ENCODE measurements around the gene PPP6R3. TPM values are rescaled to one million over a fixed set of nuclear protein-coding genes. Genes with fewer than 3 reads are reported as not detected.
A peak's percentile ranks its signal among the peaks of the same experiment; 100 is the strongest.
"Not testable (repeated sequence)": the region's sequence is repeated elsewhere in the genome, so short reads cannot be mapped to it uniquely, and the experiment has no call there.

Gene PPP6R3
- total and polyA plus RNA-seq, 9 donors = 44.3 to 80.9 (median 52.2) TPM

DNA sequence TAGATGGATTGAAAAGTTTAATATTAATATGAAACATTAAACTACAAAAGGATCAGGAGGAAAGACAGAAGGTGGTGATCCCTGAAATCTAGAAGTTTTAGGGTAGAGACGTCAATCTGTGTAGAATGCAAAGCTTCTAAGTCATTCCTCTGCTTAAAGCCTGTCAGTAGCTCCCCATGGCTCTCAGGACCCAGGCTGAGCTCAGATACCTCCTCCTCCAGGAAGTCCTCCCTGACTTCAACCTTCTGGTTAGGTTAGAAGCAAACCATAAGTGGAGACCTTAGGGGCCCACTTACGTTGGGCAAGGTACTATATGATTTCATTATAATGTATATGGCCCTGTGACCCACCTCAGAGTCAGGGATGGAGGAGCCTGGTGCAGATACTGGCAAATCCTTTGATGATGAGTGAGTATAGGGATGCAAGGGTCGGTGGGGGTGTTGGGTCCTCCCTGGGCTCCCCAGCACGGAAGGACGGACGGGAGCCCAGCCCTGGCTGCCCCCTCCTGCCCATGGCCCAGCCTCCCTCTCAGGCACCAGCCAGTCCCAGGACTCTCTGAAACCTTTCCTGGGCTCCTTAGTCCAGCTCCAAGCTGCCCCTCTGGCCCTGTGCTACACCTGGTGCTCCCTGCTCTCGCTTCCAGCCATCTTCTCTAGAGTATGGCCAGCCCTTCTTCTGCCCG is 3.2 kb upstream of the PPP6R3 start:
- no peak overlapping the region for H3K27ac ChIP-seq (ENCODE audit: low read length)

DNA sequence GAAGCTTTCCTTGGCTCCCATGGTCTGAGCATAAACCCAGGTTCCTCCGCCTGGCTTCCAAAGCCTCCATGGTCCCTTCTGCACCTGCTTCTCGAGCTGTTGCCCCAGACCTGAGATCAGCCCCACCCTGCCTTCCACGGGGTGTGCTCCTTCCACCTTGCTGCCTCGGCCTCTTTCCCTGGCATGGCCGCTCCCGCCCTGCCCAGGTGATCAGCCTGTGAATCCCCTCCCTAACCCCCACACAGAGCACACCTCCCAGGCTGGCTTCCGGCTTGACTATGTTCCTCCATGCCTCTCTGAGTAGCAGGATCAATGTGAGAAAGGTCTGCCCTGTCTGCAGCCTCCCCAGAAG is 2.7 kb upstream of the PPP6R3 start:
- Histone ChIP-seq H3K4me1 (ENCODE audit: control insufficient read depth, insufficient read depth, low read length) (peaks cover 16% of the 10 kb centered on the region), H3K4me3 (ENCODE audit: low read length) (no peak overlapping the region), H3K27ac (ENCODE audit: low read length) (no peak overlapping the region), H3K36me3 (ENCODE audit: control insufficient read depth, insufficient read depth, low read length) (no peaks in the 10 kb centered on the region), H3K9me3 (replicated peaks; ENCODE audit: control insufficient read depth, low read depth, low read length) (no peaks in the 10 kb centered on the region), H3K27me3 (ENCODE audit: control insufficient read depth, insufficient read depth, low read length) (no peaks in the 10 kb centered on the region)
- WGBS (ENCODE audit: insufficient coverage) = 94% methylated on average over 2 of the region's 7 CpGs
- DNase-seq = no peak

More for the DNA sequence above, 3.2 kb upstream of the PPP6R3 start:
- H3K4me3 ChIP-seq (ENCODE audit: low read length) = no peak overlapping the region
- no peaks in the 10 kb centered on the region for H3K27me3 ChIP-seq (ENCODE audit: control insufficient read depth, insufficient read depth, low read length)
- H3K36me3 ChIP-seq (ENCODE audit: control insufficient read depth, insufficient read depth, low read length) = no peaks in the 10 kb centered on the region
- 57% methylated on average over 5 of the region's 8 CpGs for WGBS (ENCODE audit: insufficient coverage)
- no peak for DNase-seq
- H3K4me1 ChIP-seq (ENCODE audit: control insufficient read depth, insufficient read depth, low read length) = peaks cover 13% of the 10 kb centered on the region
- no peaks in the 10 kb centered on the region for H3K9me3 ChIP-seq (replicated peaks; ENCODE audit: control insufficient read depth, low read depth, low read length)

DNA sequence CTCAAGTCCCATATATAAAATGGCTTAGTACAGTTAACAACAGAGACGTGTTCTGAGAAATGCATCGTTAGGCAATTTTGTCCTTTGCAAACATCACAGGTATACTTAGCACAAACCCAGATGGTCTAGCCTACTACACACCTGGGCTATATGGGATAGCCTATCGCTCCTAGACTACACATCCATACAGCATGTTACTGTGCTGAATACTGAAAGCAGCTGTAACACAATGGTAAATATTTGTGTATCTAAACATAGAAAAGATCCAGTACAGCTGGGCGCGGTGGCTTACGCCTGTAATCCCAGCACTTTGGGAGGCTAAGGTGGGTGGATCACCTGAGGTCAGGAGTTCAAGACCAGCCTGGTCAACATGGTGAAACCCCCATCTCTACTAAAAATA is 2.2 kb upstream of the PPP6R3 start:
- H3K4me1 ChIP-seq (ENCODE audit: control insufficient read depth, insufficient read depth, low read length) = peaks cover 21% of the 10 kb centered on the region
- no CpG with 5 or more reads among the region's 6 CpGs for WGBS (ENCODE audit: insufficient coverage)
- not testable (repeated sequence) for H3K36me3 ChIP-seq (ENCODE audit: control insufficient read depth, insufficient read depth, low read length); H3K9me3 ChIP-seq (replicated peaks; ENCODE audit: control insufficient read depth, low read depth, low read length); DNase-seq; H3K4me3 ChIP-seq (ENCODE audit: low read length); H3K27me3 ChIP-seq (ENCODE audit: control insufficient read depth, insufficient read depth, low read length); H3K27ac ChIP-seq (ENCODE audit: low read length)

DNA sequence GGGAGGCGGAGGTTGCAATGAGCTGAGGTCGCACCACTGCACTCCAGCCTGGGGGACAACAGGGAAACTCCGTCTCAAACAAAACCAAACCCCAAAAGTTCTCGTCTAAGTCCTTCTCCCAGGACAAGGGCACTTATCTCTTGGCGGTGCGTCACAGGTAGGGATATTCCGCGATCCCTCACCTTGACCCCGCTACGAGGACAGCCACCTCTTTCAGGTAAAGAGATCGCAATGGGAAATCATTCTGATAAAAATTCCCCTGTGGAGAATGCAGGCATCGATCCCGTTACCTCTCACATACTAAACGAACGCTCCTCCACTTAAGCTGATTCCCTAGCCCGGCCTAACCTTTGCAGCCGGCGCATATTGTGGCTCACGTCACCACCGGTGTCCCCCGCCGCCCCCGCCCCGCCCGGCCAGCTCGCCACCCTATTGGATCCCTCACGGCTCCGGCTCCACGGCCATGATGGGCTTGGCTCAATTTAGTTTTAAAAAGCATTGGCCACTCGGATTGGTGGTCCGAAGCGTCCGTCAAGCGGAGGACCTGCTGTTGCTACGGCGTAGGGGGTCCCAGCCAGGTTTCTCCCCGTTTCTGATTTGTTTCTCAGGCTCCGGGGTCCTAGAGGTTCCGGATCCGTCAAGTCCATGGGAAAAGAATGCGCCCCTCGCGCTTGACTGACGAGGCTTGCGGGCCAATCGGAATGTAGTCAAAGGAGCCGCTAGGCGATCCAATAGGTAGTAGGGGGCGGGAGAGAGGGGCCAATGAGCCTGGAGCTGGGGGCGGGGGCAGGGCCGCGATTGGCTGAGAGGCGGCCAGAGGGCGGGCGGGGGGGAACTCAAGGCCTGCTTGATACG is 439 bp upstream of the PPP6R3 start:
- H3K36me3 ChIP-seq (ENCODE audit: control insufficient read depth, insufficient read depth, low read length) = no peaks in the 10 kb centered on the region
- H3K27ac ChIP-seq (ENCODE audit: low read length) = peak overlapping the region; percentile 97
- DNase-seq = peak; percentile 100
- H3K4me3 ChIP-seq (ENCODE audit: low read length) = peak overlapping the region; percentile 86
- under 1% methylated on average over 48 of the region's 56 CpGs for WGBS (ENCODE audit: insufficient coverage)
- no peaks in the 10 kb centered on the region for H3K27me3 ChIP-seq (ENCODE audit: control insufficient read depth, insufficient read depth, low read length)
- H3K4me1 ChIP-seq (ENCODE audit: control insufficient read depth, insufficient read depth, low read length) = peaks cover 25% of the 10 kb centered on the region
- H3K9me3 ChIP-seq (replicated peaks; ENCODE audit: control insufficient read depth, low read depth, low read length) = no peaks in the 10 kb centered on the region

DNA sequence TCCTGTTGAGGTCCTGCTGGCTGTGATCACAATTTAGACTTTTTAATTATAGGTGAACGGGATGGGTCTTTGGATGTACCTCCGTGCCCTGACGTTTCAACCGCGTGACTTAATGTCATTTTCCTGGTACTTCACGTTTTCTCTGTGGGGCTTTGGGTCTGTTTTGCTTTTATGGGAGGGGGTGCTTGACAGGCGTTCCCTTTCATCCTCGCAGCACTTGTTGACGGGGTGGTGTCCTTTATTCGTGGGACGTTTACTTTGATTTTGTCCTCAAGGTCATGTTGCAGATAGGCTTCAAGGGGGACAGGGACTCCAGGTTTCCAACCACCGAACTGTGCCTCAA is 994 bp downstream of the PPP6R3 start:
- H3K27me3 ChIP-seq (ENCODE audit: control insufficient read depth, insufficient read depth, low read length) = no peaks in the 10 kb centered on the region
- DNase-seq = no peak
- H3K9me3 ChIP-seq (replicated peaks; ENCODE audit: control insufficient read depth, low read depth, low read length) = no peaks in the 10 kb centered on the region
- H3K27ac ChIP-seq (ENCODE audit: low read length) = peak overlapping the region; percentile 42
- no peaks in the 10 kb centered on the region for H3K36me3 ChIP-seq (ENCODE audit: control insufficient read depth, insufficient read depth, low read length)
- H3K4me1 ChIP-seq (ENCODE audit: control insufficient read depth, insufficient read depth, low read length) = peaks cover 25% of the 10 kb centered on the region
- WGBS (ENCODE audit: insufficient coverage) = 3% methylated on average over 6 of the region's 12 CpGs
- peak overlapping the region; percentile 86 for H3K4me3 ChIP-seq (ENCODE audit: low read length)

DNA sequence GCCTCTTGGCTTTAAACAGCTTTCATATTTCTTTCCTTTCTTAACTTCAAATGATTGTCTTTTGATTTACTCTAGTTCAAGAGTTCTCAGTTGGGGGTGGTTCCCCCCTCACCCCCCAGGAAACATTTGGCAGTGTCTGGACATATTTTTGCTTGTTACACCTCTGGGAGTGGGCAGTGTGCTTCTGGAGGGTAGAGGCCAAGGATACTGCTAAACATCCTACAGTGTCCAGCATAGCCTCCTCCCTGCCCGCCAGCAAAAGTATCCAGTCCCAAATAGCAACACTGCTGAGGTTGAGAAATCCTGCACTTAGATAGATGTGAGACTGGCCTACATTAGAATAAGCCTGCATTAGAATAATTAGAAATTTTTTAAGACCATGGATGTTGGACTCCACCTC is 3.2 kb downstream of the PPP6R3 start:
- WGBS (ENCODE audit: insufficient coverage) = no CpG with 5 or more reads among the region's 1 CpG
- no peaks in the 10 kb centered on the region for H3K27me3 ChIP-seq (ENCODE audit: control insufficient read depth, insufficient read depth, low read length)
- H3K4me3 ChIP-seq (ENCODE audit: low read length) = no peak overlapping the region
- H3K9me3 ChIP-seq (replicated peaks; ENCODE audit: control insufficient read depth, low read depth, low read length) = no peaks in the 10 kb centered on the region
- peaks cover 25% of the 10 kb centered on the region for H3K4me1 ChIP-seq (ENCODE audit: control insufficient read depth, insufficient read depth, low read length)
- DNase-seq = no peak
- H3K36me3 ChIP-seq (ENCODE audit: control insufficient read depth, insufficient read depth, low read length) = peaks cover 2% of the 10 kb centered on the region
- no peak overlapping the region for H3K27ac ChIP-seq (ENCODE audit: low read length)

DNA sequence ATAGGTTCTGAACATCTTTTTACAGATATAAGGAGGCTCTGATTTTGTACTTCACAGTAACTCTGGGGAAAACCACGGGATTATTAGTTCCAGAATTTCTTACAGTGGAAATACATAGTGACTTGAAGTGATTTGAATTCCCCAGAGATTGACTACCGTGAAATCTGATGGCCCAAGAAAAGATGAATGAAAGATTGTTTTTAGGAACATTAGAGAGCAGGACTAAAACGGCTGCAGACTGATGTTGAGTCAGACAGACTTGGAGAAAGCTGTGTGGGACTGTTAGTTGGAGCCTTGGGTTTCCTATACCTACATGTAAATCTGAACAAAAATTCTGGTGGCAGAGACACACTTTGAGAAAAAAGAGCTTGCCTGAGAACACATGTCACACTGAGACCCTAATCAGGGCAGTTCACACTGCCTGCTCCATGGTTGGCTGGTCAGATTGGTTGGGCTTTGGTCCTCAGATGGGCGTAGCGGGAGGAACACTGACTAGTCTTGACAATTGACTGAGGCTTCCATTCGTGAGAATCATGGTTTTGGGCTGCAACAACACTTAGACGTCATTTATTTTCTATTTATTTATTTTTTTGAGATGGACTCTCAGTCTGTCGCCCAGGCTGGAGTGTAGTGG is 6.8 kb downstream of the PPP6R3 start:
- Histone ChIP-seq H3K4me1 (ENCODE audit: control insufficient read depth, insufficient read depth, low read length) (peaks cover 32% of the 10 kb centered on the region), H3K9me3 (replicated peaks; ENCODE audit: control insufficient read depth, low read depth, low read length) (no peaks in the 10 kb centered on the region), H3K27me3 (ENCODE audit: control insufficient read depth, insufficient read depth, low read length) (no peaks in the 10 kb centered on the region), H3K4me3 (ENCODE audit: low read length) (no peak overlapping the region), H3K36me3 (ENCODE audit: control insufficient read depth, insufficient read depth, low read length) (peaks cover 13% of the 10 kb centered on the region), H3K27ac (ENCODE audit: low read length) (no peak overlapping the region)
- WGBS (ENCODE audit: insufficient coverage) = 53% methylated on average over 4 of the region's 8 CpGs
- DNase-seq = no peak

DNA sequence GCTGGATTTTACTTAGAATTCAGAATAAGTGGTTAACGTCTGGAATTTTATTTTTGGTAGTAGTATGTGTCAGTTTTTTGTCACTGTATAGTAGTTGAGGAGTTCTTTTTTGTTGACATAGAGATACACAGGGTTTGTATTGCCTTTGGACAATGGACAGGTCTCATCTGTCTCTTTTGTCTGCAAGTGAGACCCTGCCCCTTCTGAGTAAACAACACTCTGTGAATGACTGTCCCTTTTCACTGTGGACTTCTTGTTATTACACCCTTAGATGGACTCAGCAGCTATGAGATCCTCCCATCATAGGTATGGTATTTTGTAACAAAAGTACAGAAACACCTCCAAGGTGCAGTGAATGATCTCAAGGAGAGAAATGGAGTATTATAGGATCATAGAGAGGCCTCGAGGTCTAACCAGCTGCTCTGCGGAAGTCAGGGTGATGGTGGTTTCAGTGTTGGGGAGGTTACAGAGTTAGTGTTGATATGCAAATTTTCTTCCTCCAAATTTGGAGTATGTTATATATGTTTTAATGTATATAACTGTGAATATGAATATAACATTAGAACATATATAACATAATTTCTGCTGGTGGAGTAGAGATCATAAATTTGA is 7.8 kb downstream of the PPP6R3 start:
- H3K36me3 ChIP-seq (ENCODE audit: control insufficient read depth, insufficient read depth, low read length) = peaks cover 14% of the 10 kb centered on the region
- WGBS (ENCODE audit: insufficient coverage) = no CpG with 5 or more reads among the region's 3 CpGs

DNA sequence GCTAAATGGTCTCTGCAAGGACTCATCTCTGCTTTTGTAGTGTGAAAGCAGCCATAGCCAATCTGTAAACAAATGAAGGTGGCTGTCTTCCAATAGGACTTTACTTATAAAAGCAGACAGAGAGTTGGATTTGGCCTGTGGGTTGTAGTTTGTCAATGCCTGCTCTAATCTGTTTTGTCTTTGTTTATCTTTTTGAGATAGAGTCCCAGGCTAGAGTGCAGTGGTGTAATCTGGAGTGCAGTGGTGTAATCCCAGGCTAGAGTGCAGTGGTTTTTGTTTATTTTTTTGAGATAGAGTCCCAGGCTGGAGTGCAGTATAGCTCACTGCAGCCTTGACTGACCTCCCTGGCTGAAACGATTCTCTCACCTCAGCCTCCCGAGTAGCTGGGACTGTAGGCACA is 8.6 kb downstream of the PPP6R3 start:
- WGBS (ENCODE audit: insufficient coverage) = no CpG with 5 or more reads among the region's 2 CpGs
- Histone ChIP-seq H3K27ac (ENCODE audit: low read length) (no peak overlapping the region), H3K4me3 (ENCODE audit: low read length) (no peak overlapping the region), H3K4me1 (ENCODE audit: control insufficient read depth, insufficient read depth, low read length) (peaks cover 19% of the 10 kb centered on the region), H3K36me3 (ENCODE audit: control insufficient read depth, insufficient read depth, low read length) (peaks cover 14% of the 10 kb centered on the region), H3K9me3 (replicated peaks; ENCODE audit: control insufficient read depth, low read depth, low read length) (no peaks in the 10 kb centered on the region), H3K27me3 (ENCODE audit: control insufficient read depth, insufficient read depth, low read length) (no peaks in the 10 kb centered on the region)
- no peak for DNase-seq

More for the DNA sequence above, 7.8 kb downstream of the PPP6R3 start:
- Histone ChIP-seq H3K9me3 (replicated peaks; ENCODE audit: control insufficient read depth, low read depth, low read length) (no peaks in the 10 kb centered on the region), H3K27ac (ENCODE audit: low read length) (no peak overlapping the region), H3K27me3 (ENCODE audit: control insufficient read depth, insufficient read depth, low read length) (no peaks in the 10 kb centered on the region), H3K4me3 (ENCODE audit: low read length) (no peak overlapping the region), H3K4me1 (ENCODE audit: control insufficient read depth, insufficient read depth, low read length) (peaks cover 24% of the 10 kb centered on the region)
- DNase-seq = no peak

DNA sequence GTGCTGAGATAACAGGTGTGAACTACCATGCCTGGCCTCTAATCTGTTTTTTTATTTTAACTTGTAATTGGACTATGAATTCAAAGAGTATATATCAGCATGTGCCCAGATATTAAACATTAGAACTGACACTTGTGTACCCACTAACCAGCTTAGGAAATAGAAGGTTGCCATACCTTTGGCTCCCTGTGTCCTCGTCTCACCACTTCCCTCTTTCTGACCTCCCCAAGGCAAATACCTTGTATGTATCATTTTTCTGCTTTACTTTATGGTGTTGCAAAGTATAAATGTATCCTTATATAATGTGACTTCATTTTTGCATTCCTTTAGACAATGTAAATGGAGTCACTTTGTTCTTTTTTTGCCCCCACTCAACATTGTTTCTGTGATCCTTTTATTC is 9.1 kb downstream of the PPP6R3 start:
- H3K36me3 ChIP-seq (ENCODE audit: control insufficient read depth, insufficient read depth, low read length) = peaks cover 14% of the 10 kb centered on the region

More for the DNA sequence above, 9.1 kb downstream of the PPP6R3 start:
- Histone ChIP-seq H3K27me3 (ENCODE audit: control insufficient read depth, insufficient read depth, low read length) (no peaks in the 10 kb centered on the region), H3K4me1 (ENCODE audit: control insufficient read depth, insufficient read depth, low read length) (peaks cover 19% of the 10 kb centered on the region), H3K4me3 (ENCODE audit: low read length) (no peak overlapping the region), H3K9me3 (replicated peaks; ENCODE audit: control insufficient read depth, low read depth, low read length) (no peaks in the 10 kb centered on the region), H3K27ac (ENCODE audit: low read length) (no peak overlapping the region)
- WGBS (ENCODE audit: insufficient coverage) = no CpG with 5 or more reads among the region's 1 CpG
- DNase-seq = no peak
